Spinal cord (tissue), 10 donors: ENCODE measurements around the gene NUDCD2. TPM values are rescaled to one million over a fixed set of nuclear protein-coding genes. Genes with fewer than 3 reads are reported as not detected.

Source experiments
- DNase-seq, 6 donors: peaks; one replicate each; pipeline versions ENCODE4 v3.0.0 to v3.0.0-alpha.2; 2013 to 2015; ENCODE audit warnings: low spot score in 6 of 6, low read depth in 4 of 6
- H3K27ac ChIP-seq: one replicate; pipeline ENCODE4 v1.5.1; 2013; ENCODE audit warnings: low read depth, low read length, control low read depth
- H3K27me3 ChIP-seq: one replicate; pipeline ENCODE4 v1.6.1; 2013; ENCODE audit warnings: low read length; ENCODE audit not compliant: control insufficient read depth, insufficient read depth
- H3K36me3 ChIP-seq: one replicate; pipeline ENCODE4 v1.6.1; 2013; ENCODE audit warnings: low read length; ENCODE audit not compliant: control insufficient read depth, insufficient read depth
- H3K4me1 ChIP-seq: one replicate; pipeline ENCODE4 v1.6.1; 2013; ENCODE audit warnings: low read length; ENCODE audit not compliant: control insufficient read depth, insufficient read depth
- H3K4me3 ChIP-seq: one replicate; pipeline ENCODE4 v1.5.1; 2013; ENCODE audit warnings: low read depth, low read length, control low read depth
- H3K9me3 ChIP-seq: one replicate; pipeline ENCODE4 v1.6.1; 2013; ENCODE audit warnings: low read length; ENCODE audit not compliant: control insufficient read depth, insufficient read depth
- WGBS: methylation state at CpG from one replicate; pipeline ENCODE4 v1.1.5; 2013; ENCODE audit warnings: missing lambda C conversion rate; ENCODE audit not compliant: insufficient coverage; 5-methylcytosine and 5-hydroxymethylcytosine counted together
- long read RNA-seq, 4 donors: transcript quantifications; one replicate each; lab custom pipeline, GENCODE V29; 2026
- polyA plus RNA-seq, 2 donors: library from polyadenylated mRNA; unstranded; fragments of 120-200 nt; gene quantifications; one replicate each; pipeline ENCODE4 v1.2.1, GENCODE V29; 2013; ENCODE audit not compliant: insufficient read length in 2 of 2
- total RNA-seq, 2 donors: library from RNA; depleted of rRNA in 1 of 2; stranded (reverse); fragments of 120-200 nt in 1 of 2; fragments of >200 nt in 1 of 2; gene quantifications; one replicate each; pipeline versions ENCODE4 v1.2.3 to v1.2.4, GENCODE V29; 2013 to 2014
- donor health status: healthy.

Gene NUDCD2, protein sequence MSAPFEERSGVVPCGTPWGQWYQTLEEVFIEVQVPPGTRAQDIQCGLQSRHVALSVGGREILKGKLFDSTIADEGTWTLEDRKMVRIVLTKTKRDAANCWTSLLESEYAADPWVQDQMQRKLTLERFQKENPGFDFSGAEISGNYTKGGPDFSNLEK
- 10 to 100 TPM; 16.9 to 36.6 TPM for total RNA-seq
- polyA plus RNA-seq: 10 to 100 TPM; 59.8 to 68.0 TPM
- long read RNA-seq, donor 1, full-length matches to known transcripts: 40 of 40 reads
- long read RNA-seq, donor 1, partial matches to known transcripts: 0 of 40 reads
- long read RNA-seq, donor 1, other reads (novel, unspliced or antisense): 0 of 40 reads
- long read RNA-seq, donor 2, full-length matches to known transcripts: 21 of 21 reads
- long read RNA-seq, donor 2, partial matches to known transcripts: 0 of 21 reads
- long read RNA-seq, donor 2, other reads (novel, unspliced or antisense): 0 of 21 reads
- long read RNA-seq, donor 3, full-length matches to known transcripts: 20 of 20 reads
- long read RNA-seq, donor 3, partial matches to known transcripts: 0 of 20 reads
- long read RNA-seq, donor 3, other reads (novel, unspliced or antisense): 0 of 20 reads
- long read RNA-seq, donor 4, full-length matches to known transcripts: 49 of 55 reads
- long read RNA-seq, donor 4, partial matches to known transcripts: 0 of 55 reads
- long read RNA-seq, donor 4, other reads (novel, unspliced or antisense): 6 of 55 reads

DNA sequence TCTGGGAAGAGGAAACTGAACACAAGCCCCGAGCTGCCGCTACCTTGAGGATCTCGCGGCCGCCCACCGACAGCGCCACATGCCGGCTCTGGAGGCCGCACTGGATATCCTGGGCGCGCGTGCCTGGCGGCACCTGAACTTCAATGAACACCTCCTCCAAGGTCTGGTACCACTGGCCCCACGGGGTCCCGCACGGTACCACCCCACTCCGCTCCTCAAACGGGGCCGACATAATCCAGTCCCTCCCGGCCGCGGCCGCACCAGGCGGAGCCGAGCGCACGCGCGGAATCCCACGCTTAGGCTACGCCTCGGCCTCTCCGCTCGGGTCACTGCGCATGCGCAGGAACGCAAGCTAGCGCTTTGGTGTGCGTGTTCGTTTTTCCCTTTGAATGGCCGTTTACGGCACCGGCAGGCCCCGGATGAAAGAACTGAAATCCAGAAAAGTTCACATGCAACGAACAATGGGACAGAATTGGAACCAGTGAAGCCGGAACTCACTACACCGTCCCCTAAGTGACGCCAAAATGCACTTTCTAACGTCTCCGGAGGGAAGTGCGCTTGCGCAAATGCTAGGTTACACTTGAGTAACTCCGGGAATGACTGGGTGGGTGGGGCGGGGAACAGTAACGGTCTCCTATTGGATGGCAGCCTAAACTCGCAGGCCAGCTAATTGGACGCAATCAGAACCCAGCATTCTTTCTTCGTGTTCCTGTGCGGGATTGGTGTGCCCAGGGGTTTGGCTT is at the start of gene NUDCD2:
Gene NUDCD2, minus strand, starts transcription at position 284 of the 743 bp plus-strand sequence. Its CDS starts 52 bp downstream, at position 232.
- H3K27me3 ChIP-seq: no peaks in the 10 kb centered on the region
- no peaks in the 10 kb centered on the region for H3K9me3 ChIP-seq
- H3K36me3 ChIP-seq: peaks cover 6% of the 10 kb centered on the region
- under 1% methylated on average over 59 of the region's 59 CpGs for WGBS
- H3K4me3 ChIP-seq: peak within 1 kb of the TSS; percentile 86
- peak within 1 kb of the TSS; percentile 99 for H3K27ac ChIP-seq
- H3K4me1 ChIP-seq: peaks cover 11% of the 10 kb centered on the region
- DNase-seq: peak; percentile 96 to 99 (median 98)

DNA sequence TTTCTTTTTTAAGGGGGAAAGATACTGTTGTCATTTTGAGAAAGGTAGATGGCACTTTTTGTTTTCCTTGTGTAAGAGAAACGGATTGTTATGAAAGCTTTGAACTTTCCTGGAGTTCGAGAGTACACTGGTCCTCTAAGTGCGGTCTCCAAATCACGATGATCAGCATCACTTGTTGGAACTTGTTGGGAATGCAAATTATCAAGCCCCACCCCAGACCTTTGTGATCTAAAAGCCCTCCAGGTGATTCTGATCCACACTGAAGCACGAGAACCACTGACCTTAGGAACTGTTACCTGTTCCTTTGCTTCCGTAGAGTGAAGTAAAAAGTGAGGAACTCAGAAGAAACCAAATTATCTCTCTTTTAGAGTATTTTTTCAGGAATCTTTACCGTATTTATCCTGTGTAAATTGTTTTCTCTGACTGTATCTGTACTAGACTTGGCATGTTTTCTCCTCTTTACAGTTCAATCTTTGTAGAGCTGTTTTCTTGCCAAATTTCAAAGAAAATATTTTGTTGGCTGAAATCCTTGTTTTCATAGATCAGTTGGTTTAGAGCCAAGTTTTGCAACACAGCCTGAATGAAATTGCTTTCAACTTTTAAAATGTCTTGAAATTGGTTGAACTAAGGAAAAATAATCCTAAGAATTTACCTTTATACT is 49.5 kb upstream of the NUDCD2 start:
- no peaks in the 10 kb centered on the region for H3K27me3 ChIP-seq
- peak overlapping the region; percentile 64 for H3K27ac ChIP-seq
- peak overlapping the region; percentile 9 for H3K4me3 ChIP-seq
- WGBS: 21% methylated on average over 2 of the region's 7 CpGs
- peaks cover 7% of the 10 kb centered on the region for H3K36me3 ChIP-seq
- peak in 2 of 6 donors; percentile 21 to 72 for DNase-seq
- H3K4me1 ChIP-seq: peaks cover 13% of the 10 kb centered on the region
- no peaks in the 10 kb centered on the region for H3K9me3 ChIP-seq

DNA sequence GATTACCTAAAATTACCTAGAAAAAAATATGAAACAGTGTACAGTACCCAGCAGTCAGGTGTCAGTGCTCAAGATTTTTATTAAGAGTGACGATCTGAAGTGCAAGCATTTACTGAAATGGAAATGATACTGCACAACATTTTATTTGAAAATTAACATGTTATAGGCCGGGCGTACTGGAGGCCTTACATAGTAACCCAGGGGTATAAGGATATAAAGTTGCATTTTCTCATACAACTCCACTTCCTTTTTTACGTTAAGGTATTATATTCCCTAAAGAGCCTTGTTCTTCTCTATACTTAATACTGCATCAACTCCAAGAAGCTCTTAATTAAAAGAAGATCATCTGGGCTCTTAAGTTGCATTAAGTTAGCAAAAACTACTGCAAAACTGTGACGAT is 48.9 kb upstream of the NUDCD2 start:
- no peaks in the 10 kb centered on the region for H3K9me3 ChIP-seq
- no peaks in the 10 kb centered on the region for H3K27me3 ChIP-seq
- no peak overlapping the region for H3K4me3 ChIP-seq
- WGBS: no CpG with 5 or more reads among the region's 5 CpGs
- H3K27ac ChIP-seq: peak overlapping the region; percentile 64
- no peak for DNase-seq
- H3K4me1 ChIP-seq: peaks cover 13% of the 10 kb centered on the region
- H3K36me3 ChIP-seq: peaks cover 7% of the 10 kb centered on the region

DNA sequence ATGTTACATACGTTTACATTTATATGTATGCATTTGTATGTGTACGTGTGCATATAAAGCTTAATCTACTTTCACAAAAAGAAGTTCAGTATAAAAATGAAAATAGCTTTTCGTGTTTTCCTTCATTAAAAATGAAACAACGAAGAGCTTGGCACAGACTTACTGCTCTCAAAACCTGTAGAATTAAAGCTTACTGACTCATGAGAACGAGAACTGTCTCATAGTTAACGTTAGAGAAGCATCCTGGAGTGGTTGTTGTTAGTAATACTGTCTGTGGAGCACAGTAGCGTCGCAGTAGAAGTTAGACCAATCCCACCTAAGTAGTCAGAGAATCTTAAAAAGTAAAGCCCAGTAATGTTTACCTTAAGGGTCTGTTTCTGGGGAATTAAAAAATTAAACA is 46.8 kb upstream of the NUDCD2 start:
- Histone ChIP-seq H3K4me3 (peak overlapping the region; percentile 61), H3K4me1 (peaks cover 13% of the 10 kb centered on the region), H3K27me3 (no peaks in the 10 kb centered on the region), H3K36me3 (no peaks in the 10 kb centered on the region), H3K9me3 (no peaks in the 10 kb centered on the region), H3K27ac (peak overlapping the region; percentile 97)
- no peak for DNase-seq
- WGBS: no CpG with 5 or more reads among the region's 8 CpGs

DNA sequence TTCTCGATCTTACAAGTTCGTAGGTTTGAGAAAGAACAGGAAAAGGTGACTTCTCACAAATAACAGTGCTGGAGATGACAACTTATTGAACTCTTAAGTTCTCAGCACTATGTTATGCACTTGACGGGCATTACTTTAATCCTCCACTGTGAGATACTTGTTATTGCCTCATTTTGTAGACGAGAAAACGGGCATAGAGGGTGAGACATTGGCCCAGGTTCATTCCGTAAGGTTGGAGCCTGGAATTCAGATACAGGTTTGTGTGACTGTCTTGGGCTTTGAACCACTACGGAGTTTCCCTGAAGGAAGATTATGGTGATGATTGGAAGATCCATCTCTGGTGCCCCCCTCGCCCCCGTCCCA is 46.2 kb upstream of the NUDCD2 start:
- Histone ChIP-seq H3K4me1 (peaks cover 13% of the 10 kb centered on the region), H3K9me3 (no peaks in the 10 kb centered on the region), H3K27me3 (no peaks in the 10 kb centered on the region), H3K27ac (peak overlapping the region; percentile 97), H3K36me3 (no peaks in the 10 kb centered on the region), H3K4me3 (peak overlapping the region; percentile 61)
- WGBS: 0% methylated on average over 4 of the region's 9 CpGs
- DNase-seq: peak in 1 of 6 donors; percentile 4

DNA sequence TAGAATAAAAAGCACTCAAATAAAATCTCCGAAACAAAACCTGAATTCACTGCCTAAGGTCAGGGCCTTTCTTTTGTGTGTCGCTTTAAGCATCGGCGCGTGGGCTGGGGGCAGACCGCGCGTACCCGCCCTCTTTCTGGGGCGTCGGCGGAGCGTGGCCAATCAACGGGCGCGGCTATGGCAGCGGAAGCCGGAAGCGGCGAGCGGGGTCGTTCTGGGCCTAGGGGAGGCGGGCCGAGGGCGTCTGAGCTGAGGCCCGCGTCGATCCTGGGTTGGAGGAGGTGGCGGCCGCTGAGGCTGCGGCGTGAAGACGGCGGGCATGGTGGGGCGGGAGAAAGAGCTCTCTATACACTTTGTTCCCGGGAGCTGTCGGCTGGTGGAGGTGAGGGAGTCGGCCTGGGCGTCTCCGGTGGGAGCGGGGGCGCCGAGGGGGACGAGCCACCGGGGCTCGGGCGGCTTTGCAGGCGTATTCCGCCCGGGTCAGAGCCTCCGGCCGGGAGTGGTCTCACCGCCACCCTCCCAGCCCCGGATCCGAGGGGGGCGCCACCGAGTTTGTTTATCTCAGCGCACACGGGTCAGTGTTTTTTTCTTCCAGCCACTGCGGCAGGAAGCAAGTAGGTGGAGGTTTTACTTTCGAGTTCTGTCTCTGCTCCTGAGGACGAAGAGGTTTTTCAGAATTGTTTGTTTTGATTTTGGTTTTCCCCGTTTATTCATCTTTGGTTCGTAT is 45.6 kb upstream of the NUDCD2 start, which contains the start of gene MAT2B:
Gene MAT2B, plus strand, starts transcription at position 252 of the 727 bp plus-strand sequence. Its CDS starts 68 bp downstream, at position 320.
- no peaks in the 10 kb centered on the region for H3K36me3 ChIP-seq
- peak within 1 kb of the TSS; percentile 61 for H3K4me3 ChIP-seq
- peak within 1 kb of the TSS; percentile 97 for H3K27ac ChIP-seq
- no peaks in the 10 kb centered on the region for H3K27me3 ChIP-seq
- 0% methylated on average over 58 of the region's 64 CpGs for WGBS
- peaks cover 13% of the 10 kb centered on the region for H3K4me1 ChIP-seq
- DNase-seq: peak; percentile 77 to 98 (median 88)
- no peaks in the 10 kb centered on the region for H3K9me3 ChIP-seq

DNA sequence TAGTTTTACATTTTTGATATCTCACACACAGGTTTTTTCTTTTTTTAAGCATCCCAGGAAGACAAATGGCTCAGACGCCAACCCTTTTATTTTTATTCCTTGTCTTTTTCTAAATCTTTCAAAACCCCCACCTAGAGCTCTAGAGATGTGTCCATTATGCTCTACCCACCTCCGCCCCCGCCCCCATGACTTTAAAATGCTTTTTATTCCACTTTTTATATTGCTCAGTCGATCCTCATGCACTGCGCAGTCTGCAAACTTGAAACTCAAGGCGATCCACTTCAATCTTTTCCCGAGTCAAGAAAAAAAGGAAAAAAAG is 45.1 kb upstream of the NUDCD2 start:
- Histone ChIP-seq H3K9me3 (no peaks in the 10 kb centered on the region), H3K4me1 (peaks cover 13% of the 10 kb centered on the region), H3K27ac (peak overlapping the region; percentile 97), H3K4me3 (peak overlapping the region; percentile 61), H3K36me3 (no peaks in the 10 kb centered on the region), H3K27me3 (no peaks in the 10 kb centered on the region)
- DNase-seq: no peak
- WGBS: 0% methylated on average over 5 of the region's 7 CpGs

DNA sequence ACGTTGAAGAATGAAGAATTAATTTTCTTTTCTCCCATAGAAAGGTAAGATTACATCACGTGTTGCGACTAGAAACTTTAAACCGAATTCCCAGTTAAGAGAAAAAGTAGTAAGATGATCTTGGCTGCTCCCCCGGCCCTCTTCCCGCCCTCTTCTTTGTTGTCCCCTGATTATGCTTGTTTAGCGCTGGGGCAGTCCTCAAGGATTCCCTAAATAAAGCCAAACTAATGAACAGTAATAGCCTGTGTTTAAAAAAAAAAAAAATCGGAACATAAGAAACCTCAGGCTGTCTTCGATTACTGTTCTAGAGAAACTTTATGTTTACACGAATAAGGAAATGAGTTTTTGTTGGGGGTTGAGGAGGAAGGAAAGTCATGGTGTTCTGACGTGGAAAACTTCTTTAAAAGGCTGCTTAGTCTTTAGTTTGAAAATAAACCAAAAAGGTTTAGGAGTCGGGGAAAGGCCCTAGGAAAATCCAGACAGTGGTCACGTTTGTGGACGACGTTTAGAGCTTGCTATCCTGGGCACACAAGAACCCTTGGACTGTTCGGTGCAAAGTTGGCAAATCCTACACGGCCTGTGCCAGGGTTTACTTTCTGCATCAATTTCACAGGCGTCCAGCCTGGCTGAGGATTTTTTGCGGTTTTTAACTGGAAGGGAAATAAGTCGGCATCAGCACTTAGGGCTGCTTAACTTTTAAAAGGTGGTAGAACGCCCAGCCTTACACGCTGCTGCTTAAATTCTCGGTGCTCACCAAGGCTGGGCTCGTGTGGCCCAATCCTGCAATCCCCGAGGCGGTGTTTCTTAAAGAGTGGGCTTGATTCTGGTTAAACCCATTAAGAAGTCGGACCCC is 44.4 kb upstream of the NUDCD2 start:
- peak overlapping the region; percentile 97 for H3K27ac ChIP-seq
- peak in 5 of 6 donors; percentile 29 to 77 (median 61) for DNase-seq
- peaks cover 13% of the 10 kb centered on the region for H3K4me1 ChIP-seq
- H3K9me3 ChIP-seq: no peaks in the 10 kb centered on the region
- H3K27me3 ChIP-seq: no peaks in the 10 kb centered on the region
- no peaks in the 10 kb centered on the region for H3K36me3 ChIP-seq
- H3K4me3 ChIP-seq: peak overlapping the region; percentile 61
- WGBS: 2% methylated on average over 21 of the region's 27 CpGs
